ENCODE data around the gene TM9SF4. TPM values are rescaled to one million over a fixed set of nuclear protein-coding genes. Genes with fewer than 3 reads are reported as not detected.
A peak's percentile ranks its signal among the peaks of the same experiment; 100 is the strongest.

TM9SF4 gene
- polyA plus RNA-seq, 1 donor from 2014 or later, result 30.1 TPM

DNA sequence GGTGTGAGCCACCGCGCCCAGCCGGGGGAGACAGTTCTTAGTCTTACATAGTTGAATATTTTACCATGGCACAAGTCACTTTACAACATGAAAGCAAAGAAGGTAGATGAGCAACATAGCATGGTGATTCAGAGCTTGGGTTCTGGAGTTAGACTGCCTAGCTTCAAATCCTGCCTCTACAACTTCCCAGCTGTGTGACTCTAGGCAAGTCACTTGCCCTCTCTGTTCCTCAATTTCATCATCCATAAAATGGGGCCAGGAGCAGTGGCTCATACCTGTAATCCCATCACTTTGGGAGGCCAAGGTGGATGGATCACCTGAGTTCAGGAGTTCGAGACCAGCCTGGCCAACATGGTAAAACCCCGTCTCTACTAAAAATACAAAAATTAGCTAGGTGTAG is 31.2 kb upstream of the TM9SF4 start:
- Mint-ChIP-seq H3K27ac (no peak overlapping the region), H3K36me3 (peaks cover 3% of the 10 kb centered on the region), H3K4me3 (no peak overlapping the region), H3K9me3 (no peaks in the 10 kb centered on the region), H3K27me3 (no peaks in the 10 kb centered on the region), H3K4me1 (peaks cover 0 to 4% (median 1%) of the 10 kb centered on the region in 3 donors)

DNA sequence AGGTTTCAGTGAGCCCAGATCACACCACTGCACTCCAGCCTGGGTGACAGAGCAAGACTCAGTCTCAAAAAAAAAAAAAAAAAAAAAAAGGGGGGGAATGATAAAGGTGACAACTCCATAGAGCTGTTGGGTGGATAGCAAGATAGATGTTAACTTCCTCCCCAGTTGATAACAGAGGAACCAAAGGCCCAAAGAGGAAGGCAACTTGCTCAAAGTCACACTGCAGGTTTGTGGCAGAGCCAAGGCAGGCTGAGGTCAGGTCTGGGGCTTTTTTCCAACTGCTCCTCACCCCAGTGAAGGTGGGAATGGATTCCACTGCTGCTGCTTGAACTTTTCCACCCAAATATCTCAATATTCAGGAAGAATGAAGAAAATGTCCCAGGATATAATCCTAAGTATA is 30.7 kb upstream of the TM9SF4 start:
- peaks cover 3% of the 10 kb centered on the region for H3K36me3 Mint-ChIP-seq
- no peaks in the 10 kb centered on the region for H3K27me3 Mint-ChIP-seq
- H3K4me1 Mint-ChIP-seq, result peaks cover 0 to 4% (median 1%) of the 10 kb centered on the region in 3 donors
- no peak overlapping the region for H3K4me3 Mint-ChIP-seq
- no peak overlapping the region for H3K27ac Mint-ChIP-seq
- H3K9me3 Mint-ChIP-seq, result no peaks in the 10 kb centered on the region

- Mint-ChIP-seq H3K36me3 (peaks cover 3% of the 10 kb centered on the region), H3K4me3 (peak overlapping the region in 1 of 4 donors; percentile 32), H3K27me3 (no peaks in the 10 kb centered on the region)
These were observed 29.8 kb upstream of the TM9SF4 start for GRCh38 chr20:32079655-32080109.

GRCh38 chr20:32080783-32081182 is 28.7 kb upstream of the TM9SF4 start:
- no peak overlapping the region for H3K4me3 Mint-ChIP-seq
- H3K9me3 Mint-ChIP-seq, result no peaks in the 10 kb centered on the region
- H3K4me1 Mint-ChIP-seq, result peaks cover 1 to 4% (median 4%) of the 10 kb centered on the region in 3 donors
- H3K27ac Mint-ChIP-seq, result no peak overlapping the region
- H3K36me3 Mint-ChIP-seq, result peaks cover 3% of the 10 kb centered on the region
- H3K27me3 Mint-ChIP-seq, result no peaks in the 10 kb centered on the region

More at GRCh38 chr20:32079655-32080109, 29.8 kb upstream of the TM9SF4 start:
- Mint-ChIP-seq H3K4me1 (peaks cover 0 to 4% (median 1%) of the 10 kb centered on the region in 3 donors), H3K9me3 (no peaks in the 10 kb centered on the region), H3K27ac (no peak overlapping the region)

- Mint-ChIP-seq H3K27me3 (no peaks in the 10 kb centered on the region), H3K9me3 (no peaks in the 10 kb centered on the region), H3K4me1 (peaks cover 2 to 12% (median 4%) of the 10 kb centered on the region in 3 donors), H3K36me3 (peaks cover 1% of the 10 kb centered on the region), H3K27ac (no peak overlapping the region), H3K4me3 (no peak overlapping the region)
These were observed 26.0 kb upstream of the TM9SF4 start for GRCh38 chr20:32083469-32083868.

DNA sequence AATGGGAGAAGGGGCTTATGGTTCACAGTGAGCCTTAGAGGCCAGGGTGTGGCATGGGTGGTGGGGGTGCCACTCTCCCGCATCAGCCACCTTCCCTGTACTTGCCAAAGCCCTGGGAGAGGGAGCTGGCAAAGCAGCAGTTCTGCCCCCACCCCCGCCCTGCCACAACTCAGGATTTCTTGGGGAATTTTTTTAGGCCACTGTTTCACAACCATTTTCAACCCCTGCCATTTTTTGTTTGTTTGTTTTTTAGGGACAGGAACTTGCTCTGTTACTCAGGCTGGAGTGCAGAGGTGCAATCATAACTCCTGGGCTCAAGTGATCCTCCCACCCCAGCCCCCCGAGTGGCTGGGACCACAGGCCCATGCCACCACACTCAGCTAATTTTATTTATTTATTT is 22.4 kb upstream of the TM9SF4 start:
- Mint-ChIP-seq H3K27ac (peak overlapping the region in 1 of 3 donors; percentile 50), H3K4me1 (peaks cover 8 to 21% (median 20%) of the 10 kb centered on the region in 3 donors), H3K27me3 (no peaks in the 10 kb centered on the region), H3K9me3 (no peaks in the 10 kb centered on the region), H3K36me3 (peaks cover 5% of the 10 kb centered on the region), H3K4me3 (peak overlapping the region in 1 of 4 donors; percentile 71)

GRCh38 chr20:32088759-32089158 is 20.8 kb upstream of the TM9SF4 start:
- H3K27ac Mint-ChIP-seq, result no peak overlapping the region
- H3K36me3 Mint-ChIP-seq, result peaks cover 4% of the 10 kb centered on the region
- H3K9me3 Mint-ChIP-seq, result no peaks in the 10 kb centered on the region
- peaks cover under 1% of the 10 kb centered on the region for H3K27me3 Mint-ChIP-seq
- peaks cover 8 to 21% (median 20%) of the 10 kb centered on the region in 3 donors for H3K4me1 Mint-ChIP-seq
- H3K4me3 Mint-ChIP-seq, result no peak overlapping the region

- H3K4me1 Mint-ChIP-seq, result peaks cover 8 to 21% (median 20%) of the 10 kb centered on the region in 3 donors
These were observed 19.7 kb upstream of the TM9SF4 start for GRCh38 chr20:32089637-32090362.

GRCh38 chr20:32091888-32092346 is 17.6 kb upstream of the TM9SF4 start:
- Mint-ChIP-seq H3K9me3 (no peaks in the 10 kb centered on the region), H3K27me3 (peaks cover 1% of the 10 kb centered on the region), H3K4me1 (peaks cover 6 to 16% (median 15%) of the 10 kb centered on the region in 3 donors), H3K36me3 (peaks cover 4% of the 10 kb centered on the region), H3K27ac (no peak overlapping the region), H3K4me3 (no peak overlapping the region)

More at GRCh38 chr20:32089637-32090362, 19.7 kb upstream of the TM9SF4 start:
- Mint-ChIP-seq H3K27me3 (peaks cover 1% of the 10 kb centered on the region), H3K27ac (no peak overlapping the region), H3K36me3 (peaks cover 4% of the 10 kb centered on the region), H3K4me3 (no peak overlapping the region), H3K9me3 (no peaks in the 10 kb centered on the region)

- H3K9me3 Mint-ChIP-seq, result no peaks in the 10 kb centered on the region
These were observed 10.7 kb upstream of the TM9SF4 start for GRCh38 chr20:32098786-32099185.

GRCh38 chr20:32108814-32109391 is 611 bp upstream of the TM9SF4 start:
- Mint-ChIP-seq H3K4me1 (peaks cover 4 to 24% (median 15%) of the 10 kb centered on the region in 3 donors), H3K36me3 (peaks cover 2% of the 10 kb centered on the region), H3K27ac (peak overlapping the region in 2 of 3 donors; percentile 90 to 97), H3K27me3 (no peaks in the 10 kb centered on the region), H3K9me3 (no peaks in the 10 kb centered on the region), H3K4me3 (peak overlapping the region in 3 of 4 donors; percentile 86 to 99 (median 94))

More at GRCh38 chr20:32098786-32099185, 10.7 kb upstream of the TM9SF4 start:
- Mint-ChIP-seq H3K36me3 (peaks cover 4% of the 10 kb centered on the region), H3K27ac (no peak overlapping the region), H3K27me3 (peaks cover under 1% of the 10 kb centered on the region), H3K4me3 (no peak overlapping the region), H3K4me1 (no peaks in the 10 kb centered on the region)

GRCh38 chr20:32110173-32110704 is 725 bp downstream of the TM9SF4 start:
- Mint-ChIP-seq H3K27ac (peak overlapping the region; percentile 90 to 100 (median 97)), H3K4me3 (peak overlapping the region; percentile 86 to 100 (median 96))

DNA sequence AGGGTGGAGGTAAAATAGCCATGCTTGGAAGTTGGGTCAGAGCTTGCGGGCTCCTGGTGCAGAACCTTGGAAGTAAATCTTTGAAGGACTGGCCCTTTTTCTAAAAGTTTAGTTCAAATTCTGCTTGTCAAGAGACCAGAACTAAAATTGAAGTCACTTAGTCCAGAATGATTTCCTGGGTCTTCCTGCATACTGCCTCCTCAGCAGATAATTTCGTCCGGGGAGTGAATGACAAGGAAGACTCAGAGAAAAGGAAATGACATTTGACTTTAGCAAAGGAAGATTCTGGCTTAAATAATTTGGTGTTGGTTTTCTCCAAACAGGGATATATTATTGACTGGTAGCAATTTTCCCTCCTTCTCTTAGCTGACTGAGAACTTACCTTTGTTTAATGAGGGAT is 1.2 kb downstream of the TM9SF4 start:
- no peaks in the 10 kb centered on the region for H3K27me3 Mint-ChIP-seq
- peak overlapping the region; percentile 31 to 97 (median 90) for H3K27ac Mint-ChIP-seq
- H3K4me3 Mint-ChIP-seq, result peak overlapping the region; percentile 86 to 100 (median 96)
- peaks cover 2% of the 10 kb centered on the region for H3K36me3 Mint-ChIP-seq
- H3K4me1 Mint-ChIP-seq, result peaks cover 12 to 37% (median 21%) of the 10 kb centered on the region in 3 donors
- no peaks in the 10 kb centered on the region for H3K9me3 Mint-ChIP-seq

More at GRCh38 chr20:32110173-32110704, 725 bp downstream of the TM9SF4 start:
- peaks cover 2% of the 10 kb centered on the region for H3K36me3 Mint-ChIP-seq
- H3K27me3 Mint-ChIP-seq, result no peaks in the 10 kb centered on the region
- no peaks in the 10 kb centered on the region for H3K9me3 Mint-ChIP-seq
- peaks cover 9 to 35% (median 21%) of the 10 kb centered on the region in 3 donors for H3K4me1 Mint-ChIP-seq

DNA sequence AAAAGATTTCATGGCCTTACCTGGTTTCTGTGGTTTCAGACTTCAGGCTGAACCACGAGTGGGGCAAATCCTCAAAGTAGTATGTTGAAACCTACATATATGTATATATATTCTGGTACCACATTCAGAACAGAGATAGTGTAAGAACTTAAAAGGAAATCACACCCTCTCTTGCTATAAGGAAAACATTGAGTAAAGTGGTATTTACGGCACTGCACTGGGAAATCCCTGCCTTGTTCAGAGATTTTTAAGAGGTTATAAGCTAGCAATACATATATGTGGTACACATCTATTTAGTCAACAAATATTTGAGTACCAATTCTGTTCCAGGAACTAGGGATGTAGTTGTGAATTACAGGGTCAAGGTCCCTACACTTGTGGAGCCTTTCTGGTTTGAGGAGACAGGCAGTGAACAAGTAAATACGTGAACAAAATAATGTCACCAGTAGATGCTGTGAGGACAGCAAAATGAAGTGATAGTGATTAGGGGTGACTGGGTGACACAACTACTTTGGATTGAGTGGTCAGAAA is 1.7 kb downstream of the TM9SF4 start:
- Mint-ChIP-seq H3K36me3 (peaks cover 2% of the 10 kb centered on the region), H3K27me3 (no peaks in the 10 kb centered on the region), H3K27ac (peak overlapping the region; percentile 31 to 90 (median 36)), H3K9me3 (no peaks in the 10 kb centered on the region), H3K4me3 (peak overlapping the region in 3 of 4 donors; percentile 52 to 94 (median 86)), H3K4me1 (peaks cover 15 to 38% (median 21%) of the 10 kb centered on the region in 3 donors)

GRCh38 chr20:32111753-32112152 is 2.2 kb downstream of the TM9SF4 start:
- H3K4me1 Mint-ChIP-seq, result peaks cover 17 to 42% (median 23%) of the 10 kb centered on the region in 3 donors
- H3K36me3 Mint-ChIP-seq, result peaks cover 2% of the 10 kb centered on the region
- no peaks in the 10 kb centered on the region for H3K27me3 Mint-ChIP-seq
- H3K9me3 Mint-ChIP-seq, result no peaks in the 10 kb centered on the region
- H3K27ac Mint-ChIP-seq, result no peak overlapping the region
- peak overlapping the region in 3 of 4 donors; percentile 48 to 86 (median 52) for H3K4me3 Mint-ChIP-seq

Measured in IgD-negative memory B cell (primary cell).